GM12875 (cell line): ENCODE data around the gene CFAP91.

ENCODE experiments used
- H3K4me3 ChIP-seq: one replicate; pipeline ENCODE4 v1.5.1; 2011; ENCODE audit warnings: low read depth, low read length, control low read depth
- TF ChIP-seq, protein P1 (sequence below): IDR thresholded peaks from 2 replicates; pipeline ENCODE4 v1.5.1; 2011; ENCODE audit warnings: low read depth, mild to moderate bottlenecking, control low read depth, inconsistent platforms, low read length, moderate library complexity, borderline replicate concordance; ENCODE audit not compliant: insufficient read depth

CFAP91 gene

GRCh38 chr3:119726909-119727308 is 24.1 kb downstream of the CFAP91 start:
- no peak overlapping the region for H3K4me3 ChIP-seq
- TF ChIP-seq, protein P1, sequence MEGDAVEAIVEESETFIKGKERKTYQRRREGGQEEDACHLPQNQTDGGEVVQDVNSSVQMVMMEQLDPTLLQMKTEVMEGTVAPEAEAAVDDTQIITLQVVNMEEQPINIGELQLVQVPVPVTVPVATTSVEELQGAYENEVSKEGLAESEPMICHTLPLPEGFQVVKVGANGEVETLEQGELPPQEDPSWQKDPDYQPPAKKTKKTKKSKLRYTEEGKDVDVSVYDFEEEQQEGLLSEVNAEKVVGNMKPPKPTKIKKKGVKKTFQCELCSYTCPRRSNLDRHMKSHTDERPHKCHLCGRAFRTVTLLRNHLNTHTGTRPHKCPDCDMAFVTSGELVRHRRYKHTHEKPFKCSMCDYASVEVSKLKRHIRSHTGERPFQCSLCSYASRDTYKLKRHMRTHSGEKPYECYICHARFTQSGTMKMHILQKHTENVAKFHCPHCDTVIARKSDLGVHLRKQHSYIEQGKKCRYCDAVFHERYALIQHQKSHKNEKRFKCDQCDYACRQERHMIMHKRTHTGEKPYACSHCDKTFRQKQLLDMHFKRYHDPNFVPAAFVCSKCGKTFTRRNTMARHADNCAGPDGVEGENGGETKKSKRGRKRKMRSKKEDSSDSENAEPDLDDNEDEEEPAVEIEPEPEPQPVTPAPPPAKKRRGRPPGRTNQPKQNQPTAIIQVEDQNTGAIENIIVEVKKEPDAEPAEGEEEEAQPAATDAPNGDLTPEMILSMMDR: no peak

DNA sequence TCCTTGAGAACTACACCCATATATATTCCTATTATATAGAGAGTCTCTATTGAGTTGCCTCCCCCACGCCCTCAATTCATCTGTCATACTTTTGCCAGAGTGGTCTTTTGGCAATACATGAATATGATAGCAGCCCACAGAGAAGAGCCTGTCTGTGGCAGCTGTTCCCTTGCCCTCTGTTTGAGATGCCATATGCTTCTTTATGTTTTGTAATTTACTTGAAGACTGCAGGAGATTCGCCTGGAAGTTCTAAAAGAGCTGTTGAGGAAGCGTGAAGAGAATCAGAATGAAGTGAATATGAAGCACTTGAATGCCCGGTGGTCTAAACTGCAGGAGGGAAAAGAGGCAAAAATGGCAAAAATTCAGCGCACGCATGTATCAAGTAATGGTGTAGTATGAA is 27.2 kb downstream of the CFAP91 start:
- TF ChIP-seq, protein P1: no peak
- H3K4me3 ChIP-seq: no peak overlapping the region

DNA sequence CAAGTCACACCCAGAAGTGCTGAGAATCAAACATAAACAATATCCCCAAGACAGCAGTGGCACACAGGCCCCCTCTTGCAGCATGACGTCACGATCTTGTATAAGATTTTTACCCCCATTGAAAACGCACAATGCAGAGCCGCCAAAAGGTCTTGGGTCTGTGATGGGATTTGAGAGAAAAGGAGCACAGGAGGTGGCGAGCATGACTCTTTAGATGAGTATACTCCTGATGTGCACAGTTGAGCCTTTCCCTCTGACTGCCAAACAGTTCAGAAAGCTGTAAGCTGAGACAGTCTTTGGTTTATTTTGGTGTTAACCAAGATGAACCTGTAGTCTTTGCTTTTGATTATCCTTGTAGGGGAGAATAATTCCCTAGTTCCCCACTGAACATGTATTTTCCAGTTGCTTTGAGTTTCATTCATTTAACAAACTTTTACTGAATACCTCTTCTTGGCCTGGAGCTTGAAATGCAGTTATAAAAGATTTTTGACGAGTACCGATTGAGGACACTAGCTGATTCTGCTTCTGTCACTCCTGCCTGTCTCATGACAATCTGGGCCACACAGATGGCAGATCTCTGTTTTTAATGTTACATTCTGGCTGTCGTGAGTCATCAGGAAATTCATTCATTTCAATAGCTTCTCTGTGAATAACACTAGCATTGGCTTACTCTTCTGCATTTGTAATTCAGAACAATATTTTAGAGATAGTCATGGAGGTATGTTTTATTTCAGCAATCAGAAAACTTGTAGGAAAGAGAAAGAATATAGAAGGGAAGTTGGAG is 28.9 kb downstream of the CFAP91 start:
- no peak overlapping the region for H3K4me3 ChIP-seq
- TF ChIP-seq, protein P1: no peak

DNA sequence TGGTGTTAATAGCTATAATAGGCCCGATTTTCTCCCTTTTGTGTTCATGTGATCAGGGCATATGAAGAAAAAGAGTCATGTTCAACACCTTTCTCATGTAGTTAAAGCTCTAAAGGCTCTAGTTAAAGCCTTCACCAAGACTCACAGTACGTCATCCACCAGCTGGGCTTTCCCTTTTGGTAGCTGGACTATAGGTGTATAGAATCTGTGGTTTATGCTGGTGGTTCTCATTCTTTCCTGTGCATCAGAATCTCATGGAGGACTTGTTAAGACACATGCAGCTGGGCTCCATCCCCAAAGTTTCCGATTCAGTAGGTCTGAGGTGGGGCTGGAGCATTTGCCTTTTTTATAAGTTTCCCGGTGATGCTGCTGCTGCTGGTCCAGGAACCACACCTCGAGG is 31.0 kb downstream of the CFAP91 start:
- TF ChIP-seq, protein P1: no peak

DNA sequence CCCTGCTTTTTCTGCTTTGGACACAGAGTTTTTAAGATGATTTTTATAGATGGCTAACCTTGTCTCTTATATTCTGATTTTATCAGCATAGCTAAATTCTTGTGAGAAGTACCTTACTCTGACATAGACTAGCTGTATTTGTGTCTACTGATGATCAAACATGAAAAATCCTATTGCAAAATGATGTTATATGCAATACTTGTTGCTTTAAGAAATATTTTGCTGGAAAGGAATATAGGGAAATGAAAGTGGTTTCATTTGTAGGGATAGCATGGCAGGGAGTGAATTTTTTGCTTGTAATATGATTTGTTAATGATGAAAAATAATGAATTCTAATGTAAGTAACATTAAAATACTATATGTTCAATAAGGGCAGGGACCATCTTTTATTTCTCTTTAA is 35.9 kb downstream of the CFAP91 start:
- no peak overlapping the region for H3K4me3 ChIP-seq
- TF ChIP-seq, protein P1: no peak

More for the DNA sequence above, 31.0 kb downstream of the CFAP91 start:
- H3K4me3 ChIP-seq: no peak overlapping the region

GRCh38 chr3:119741657-119742590 is 39.1 kb downstream of the CFAP91 start:
- TF ChIP-seq, protein P1: no peak
- no peak overlapping the region for H3K4me3 ChIP-seq

- no peak overlapping the region for H3K4me3 ChIP-seq
- TF ChIP-seq, protein P1: no peak
These were observed 41.1 kb downstream of the CFAP91 start for GRCh38 chr3:119743921-119744320.
